GM18519 (cell line): Measurements from ENCODE around the gene TMEM74B.

Experiments
- ATAC-seq: cut with Tn5 transposase; IDR thresholded peaks from one replicate; pipeline ENCODE4 v1.9.1; 2021; ENCODE audit warnings: mild to moderate bottlenecking, moderate library complexity; ENCODE audit not compliant: unreplicated experiment, low FRiP score

The TMEM74B gene

DNA sequence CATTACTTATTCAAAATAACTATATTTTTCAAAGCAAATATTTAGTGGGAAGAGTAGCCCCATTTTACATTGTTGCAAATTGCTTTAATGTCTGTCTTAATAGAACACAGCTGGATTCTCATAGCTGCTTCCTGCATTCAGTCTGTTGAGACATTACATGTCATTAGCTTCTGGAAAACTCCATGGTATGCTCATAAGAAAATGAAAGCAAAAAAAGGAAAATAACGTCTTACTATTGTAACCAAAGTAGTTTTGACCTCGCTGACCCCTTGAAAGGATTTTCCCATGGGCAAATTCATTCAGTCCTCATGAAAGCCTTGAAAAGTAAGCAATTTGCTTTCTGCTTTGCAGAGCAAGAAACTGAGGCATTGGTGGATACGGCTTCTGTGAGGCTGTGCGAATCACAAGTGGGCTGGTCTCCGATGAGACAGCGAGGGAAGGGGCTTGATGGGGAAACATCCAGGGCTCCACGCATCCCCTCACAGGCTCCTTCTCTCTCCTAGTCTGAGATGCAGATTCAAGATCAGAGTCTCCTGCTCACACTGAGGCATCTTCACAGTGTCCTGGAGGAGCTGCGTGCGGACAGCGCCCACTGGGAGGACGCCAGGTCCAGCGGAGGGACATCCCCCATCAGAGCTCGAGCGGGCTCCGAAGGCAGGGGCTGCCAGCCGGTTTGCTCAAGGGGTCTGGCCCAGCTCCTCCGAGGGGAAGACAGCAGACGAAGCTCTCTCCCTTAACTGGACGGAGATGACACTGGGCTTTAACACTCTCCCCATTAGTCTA, 21.8 kb upstream of the TMEM74B start:
- ATAC-seq, result no peak

- no peak for ATAC-seq
Measured at GRCh38 chr20:1205802-1206201, 21.0 kb upstream of the TMEM74B start.

- ATAC-seq, result no peak
Measured at GRCh38 chr20:1204576-1204975, 19.8 kb upstream of the TMEM74B start.

DNA sequence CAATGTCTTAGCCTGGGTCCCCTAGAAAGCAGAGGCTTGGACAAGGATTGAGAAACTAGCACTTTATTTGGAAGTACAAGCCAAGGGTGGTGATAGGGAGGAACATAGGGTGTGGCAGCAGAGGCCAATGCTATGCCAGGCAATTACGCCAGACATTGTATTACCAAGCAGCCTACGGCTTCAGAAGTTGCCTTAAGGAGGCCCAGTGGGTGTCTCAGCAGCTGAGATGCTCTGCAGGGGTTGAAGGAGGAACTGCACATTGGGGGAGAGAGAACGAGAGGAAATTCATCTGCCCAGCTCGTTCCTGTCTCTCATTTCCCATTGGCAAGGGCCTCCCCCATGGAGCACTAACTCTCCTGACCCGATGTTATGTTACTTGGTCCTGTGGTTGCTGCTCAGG, 19.3 kb upstream of the TMEM74B start:
- ATAC-seq, result no peak

DNA sequence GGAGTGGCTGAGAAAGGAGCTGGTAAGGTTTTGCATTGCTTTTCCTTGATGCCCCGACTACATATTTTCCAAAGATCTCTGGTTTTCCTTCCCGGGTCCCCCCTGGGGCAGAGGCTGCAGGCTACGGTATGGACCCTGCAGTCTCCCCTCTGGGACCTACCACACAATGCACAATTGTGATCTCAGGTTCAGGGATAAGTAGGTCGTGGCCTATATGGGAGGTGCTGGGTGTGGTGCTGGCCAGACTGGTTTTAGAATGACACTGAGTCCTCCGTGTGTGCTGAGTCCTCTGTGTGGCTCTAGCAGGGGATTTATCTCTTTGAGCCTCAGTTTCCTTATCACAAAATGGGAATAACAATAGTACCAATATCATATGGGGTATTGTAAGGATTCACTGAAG, 18.8 kb upstream of the TMEM74B start:
- ATAC-seq, result no peak

DNA sequence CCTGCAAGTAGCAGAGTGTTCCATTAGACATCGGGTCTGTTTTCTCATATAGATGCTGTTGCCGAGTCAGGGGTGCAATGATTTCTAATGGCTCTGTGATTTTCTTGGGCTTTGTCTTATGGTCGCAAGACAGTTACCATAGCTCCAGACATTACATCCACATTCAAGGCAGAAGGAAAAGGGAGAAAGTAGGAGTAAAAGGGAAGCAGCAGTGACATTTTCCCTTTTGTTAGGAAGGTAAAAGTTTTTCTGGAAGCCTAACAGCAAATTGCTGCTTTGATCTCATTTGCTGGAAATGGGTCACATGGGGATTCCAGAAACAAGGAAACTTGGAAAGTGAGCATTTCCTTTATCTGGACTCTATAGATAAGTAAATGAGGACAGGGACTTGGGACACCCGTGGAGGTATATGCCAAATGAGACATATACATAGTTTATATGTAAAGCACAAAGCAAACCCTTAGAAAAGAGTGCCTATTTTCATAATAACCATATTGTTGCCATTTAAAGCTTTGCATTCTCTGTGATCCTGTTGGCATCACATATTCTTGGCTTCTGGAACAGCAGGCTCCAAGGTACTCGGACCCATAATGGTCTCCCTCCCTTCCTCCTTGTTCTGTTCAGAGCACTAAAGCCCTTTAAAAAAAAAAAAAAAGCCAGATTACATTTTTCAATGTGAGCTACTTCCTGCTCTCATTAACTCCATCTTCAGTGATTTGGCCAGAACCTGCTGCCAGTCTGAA, 18.2 kb upstream of the TMEM74B start, which contains the start of gene C20orf202:
Gene C20orf202, plus strand, starts transcription at position 693 of the 743 bp plus-strand sequence. CDS start 132 bp downstream, outside the sequence.
- no peak for ATAC-seq

- ATAC-seq, result no peak
Measured at GRCh38 chr20:1199964-1200363, 15.2 kb upstream of the TMEM74B start.

- ATAC-seq, result no peak
Measured at GRCh38 chr20:1199212-1199873, 14.6 kb upstream of the TMEM74B start.

DNA sequence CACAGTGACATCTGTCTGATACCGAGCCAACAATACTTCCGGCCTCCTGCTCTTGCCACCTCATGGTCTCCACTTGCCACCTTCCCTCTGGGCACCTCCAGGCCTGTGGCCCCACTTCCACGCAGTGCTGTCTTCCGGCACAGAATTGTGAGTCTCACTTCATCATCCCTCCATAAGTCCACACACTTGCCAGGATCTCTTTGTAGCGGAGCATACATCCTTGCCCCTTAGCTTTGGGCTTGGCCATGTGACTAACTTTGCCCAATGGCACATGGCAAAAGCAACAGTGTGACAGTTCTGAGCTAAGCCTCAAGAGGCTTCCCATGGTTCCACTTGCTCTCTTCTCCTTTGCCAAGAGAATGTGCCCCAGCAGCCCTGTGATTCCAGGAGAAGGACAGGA, 14.0 kb upstream of the TMEM74B start:
- no peak for ATAC-seq

GRCh38 chr20:1197801-1198200, 13.0 kb upstream of the TMEM74B start:
- ATAC-seq, result no peak

GRCh38 chr20:1196634-1197033, 11.9 kb upstream of the TMEM74B start:
- no peak for ATAC-seq

DNA sequence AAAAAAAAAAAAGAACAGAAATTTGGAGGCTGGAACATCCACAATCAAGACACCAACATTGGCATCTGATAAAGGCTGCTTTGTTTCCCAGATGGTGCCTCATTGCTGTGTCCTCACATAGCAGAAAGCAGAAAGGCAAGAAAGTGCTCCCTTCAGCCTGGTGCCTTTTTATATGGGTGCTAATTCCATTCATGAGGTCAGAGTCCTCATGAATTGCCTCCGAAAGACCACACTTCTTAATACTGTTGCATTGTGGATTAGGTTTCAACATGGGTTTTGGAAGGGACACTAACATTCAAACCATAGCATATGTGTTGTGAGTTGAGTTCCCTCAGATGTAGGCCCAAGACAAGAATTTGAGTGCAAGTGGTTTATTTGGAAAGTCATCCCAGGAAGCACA, 10.4 kb upstream of the TMEM74B start:
- ATAC-seq, result no peak

- ATAC-seq, result no peak
Measured at GRCh38 chr20:1191299-1191698, 6.5 kb upstream of the TMEM74B start.

DNA sequence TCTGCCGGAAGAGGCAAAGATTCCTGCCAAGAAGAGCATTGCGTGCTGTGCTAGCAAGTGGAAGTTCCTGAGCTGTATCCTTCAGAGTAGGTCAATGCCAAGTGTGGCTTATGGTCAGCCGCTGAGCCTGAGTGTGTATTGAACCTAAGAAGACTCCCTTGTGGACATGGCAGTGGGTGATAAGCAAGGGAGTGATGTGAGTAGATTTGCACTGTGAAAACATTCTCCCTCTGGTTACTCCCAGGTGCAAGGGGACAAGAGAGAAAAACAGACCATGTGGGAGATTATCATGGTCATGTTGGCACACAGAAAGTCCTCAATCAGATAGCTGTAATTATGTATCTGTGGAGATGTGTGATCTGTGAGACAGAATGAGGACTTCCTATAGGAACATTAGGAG, 6.1 kb upstream of the TMEM74B start:
- no peak for ATAC-seq

DNA sequence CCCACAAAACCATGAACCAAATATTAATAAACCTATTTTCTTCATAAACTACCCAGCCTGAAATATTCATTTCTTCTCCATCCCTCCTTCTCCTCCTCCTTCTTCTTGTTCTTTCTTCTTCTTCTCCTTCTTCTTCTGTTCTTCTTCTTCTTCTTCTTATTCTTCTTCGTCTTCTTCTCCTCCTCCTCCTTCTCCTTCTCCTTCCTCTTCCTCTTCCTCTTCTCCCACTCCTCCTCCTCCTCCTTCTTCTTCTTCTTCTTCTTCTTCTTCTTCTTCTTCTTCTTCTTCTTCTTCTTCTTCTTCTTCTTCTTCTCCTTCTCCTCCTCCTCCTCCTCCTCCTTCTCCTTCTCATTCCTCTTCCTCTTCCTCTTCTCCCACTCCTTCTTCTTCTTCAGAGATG, 5.0 kb upstream of the TMEM74B start:
- ATAC-seq, result no peak

DNA sequence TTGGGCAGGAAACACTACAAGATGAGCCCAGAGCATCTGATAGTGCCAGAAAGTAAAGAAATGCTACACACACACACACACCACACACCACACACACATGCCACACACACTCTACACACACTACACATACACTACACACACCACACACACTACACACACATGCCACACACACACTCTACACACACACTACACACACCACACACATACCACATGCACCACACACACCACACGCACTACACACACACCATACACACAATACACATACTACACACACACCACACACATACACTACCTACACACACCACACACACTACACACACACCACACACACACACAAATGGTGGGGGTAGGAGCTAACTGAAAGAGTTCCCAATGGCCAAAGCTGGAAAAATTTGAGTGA, 3.6 kb upstream of the TMEM74B start:
- no peak for ATAC-seq

GRCh38 chr20:1187605-1188171, 2.9 kb upstream of the TMEM74B start:
- no peak for ATAC-seq

DNA sequence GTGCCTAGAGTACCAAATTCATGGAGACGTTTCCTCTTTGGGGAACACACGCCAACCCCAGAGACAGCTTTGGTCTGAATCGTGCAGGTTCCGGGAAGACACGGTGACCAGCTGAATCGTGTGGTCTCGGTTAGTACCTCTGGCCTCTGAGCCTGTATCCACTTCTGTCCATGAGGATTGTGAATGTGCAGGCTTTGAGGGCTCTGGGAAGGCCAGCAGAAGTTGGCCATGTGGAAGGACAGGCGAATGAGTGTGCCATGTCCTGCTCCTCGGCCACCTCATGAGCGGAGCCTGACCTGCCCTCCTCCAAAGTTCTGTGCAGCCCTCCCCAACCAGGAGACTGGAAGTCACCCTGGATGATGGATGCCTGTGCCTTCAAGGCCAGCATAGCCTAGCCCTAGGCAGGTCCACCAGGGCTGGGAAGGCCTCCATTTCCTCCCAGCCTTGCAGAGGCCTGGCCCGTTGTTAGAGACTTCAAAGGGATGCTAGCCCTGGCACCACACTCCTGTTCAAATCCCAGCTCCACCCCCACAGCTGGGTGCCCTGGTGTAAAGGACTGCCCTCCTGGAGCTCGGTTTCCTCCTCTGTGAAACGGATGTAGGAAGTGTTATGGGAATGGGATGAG, 1.7 kb upstream of the TMEM74B start:
- ATAC-seq, result no peak

GRCh38 chr20:1185790-1186334, 1.1 kb upstream of the TMEM74B start:
- no peak for ATAC-seq

DNA sequence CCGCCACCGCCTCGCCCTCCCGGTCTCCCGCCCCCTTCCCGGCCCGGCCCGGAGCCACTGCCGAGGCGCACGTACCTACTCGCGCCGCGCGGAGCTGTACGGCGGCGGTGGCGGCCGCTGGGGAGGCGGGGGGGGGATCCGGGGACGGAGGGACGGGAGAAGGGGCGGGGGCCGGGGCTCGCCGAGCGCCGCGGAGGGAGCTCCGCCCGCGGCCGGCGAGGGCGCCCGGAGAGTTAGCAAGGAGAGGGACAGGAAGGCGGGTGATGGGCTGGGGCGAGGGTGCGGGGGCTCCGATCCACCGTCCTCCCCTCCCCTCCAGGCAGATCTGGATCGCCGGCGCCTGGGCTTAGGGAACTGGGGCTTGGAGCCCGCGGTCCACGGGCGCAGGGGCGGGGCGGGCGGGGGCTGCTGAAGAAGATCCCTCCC, 548 bp upstream of the TMEM74B start:
- no peak for ATAC-seq
